Smooth muscle cell (in vitro differentiated cells): ENCODE measurements around the gene HOXB6. TPM values are rescaled to one million over a fixed set of nuclear protein-coding genes. Genes with fewer than 3 reads are reported as not detected.

ENCODE experiments used
- DNase-seq: peaks from one replicate; lab custom pipeline; 2025; ENCODE audit not compliant: unreplicated experiment; lab: John Stamatoyannopoulos, UW
- H2AFZ ChIP-seq: fragments of 200-600 bp; sonication (generic); 2 replicates; pipeline ENCODE4 v1.6.0; 2016; ENCODE audit warnings: antibody characterized with exemption, low read depth, mild to moderate bottlenecking
- H3F3A ChIP-seq: fragments of 200-600 bp; sonication (generic); 2 replicates; pipeline ENCODE4 v1.6.0; 2017; ENCODE audit warnings: antibody characterized with exemption, low read depth
- H3K27ac ChIP-seq: fragments of 200-600 bp; sonication (generic); 2 replicates; pipeline ENCODE4 v1.5.1; 2016; ENCODE audit warnings: low read depth, mild to moderate bottlenecking
- H3K27me3 ChIP-seq: fragments of 200-600 bp; sonication (generic); 2 replicates; pipeline ENCODE4 v1.6.1; 2016; ENCODE audit warnings: low read depth, mild to moderate bottlenecking
- H3K36me3 ChIP-seq: fragments of 200-600 bp; sonication (generic); 2 replicates; pipeline ENCODE4 v1.5.1; 2016; ENCODE audit warnings: low read depth
- H3K4me1 ChIP-seq: fragments of 200-600 bp; sonication (generic); 2 replicates; pipeline ENCODE4 v1.5.1; 2016; ENCODE audit warnings: low read depth
- H3K4me2 ChIP-seq: fragments of 200-600 bp; sonication (generic); 2 replicates; pipeline ENCODE4 v1.6.0; 2016; ENCODE audit warnings: mild to moderate bottlenecking
- H3K4me3 ChIP-seq: fragments of 200-600 bp; sonication (generic); 2 replicates; pipeline ENCODE4 v1.5.1; 2016; ENCODE audit warnings: mild to moderate bottlenecking
- H3K79me2 ChIP-seq: fragments of 200-600 bp; sonication (generic); 2 replicates; pipeline ENCODE4 v1.6.0; 2016; ENCODE audit warnings: low read depth, mild to moderate bottlenecking
- H3K9ac ChIP-seq: fragments of 200-600 bp; sonication (generic); 2 replicates; pipeline ENCODE4 v1.6.0; 2016; ENCODE audit warnings: low read depth
- H3K9me3 ChIP-seq: fragments of 200-600 bp; sonication (generic); replicated peaks from 2 replicates; pipeline ENCODE4 v1.5.1; 2016; ENCODE audit warnings: low read depth
- H4K20me1 ChIP-seq: fragments of 200-600 bp; sonication (generic); 2 replicates; pipeline ENCODE4 v1.6.0; 2016; ENCODE audit warnings: low read depth
- CTCF ChIP-seq: fragments of 200-600 bp; sonication (generic); IDR thresholded peaks from 2 replicates; pipeline ENCODE4 v1.5.1; 2017; ENCODE audit warnings: borderline replicate concordance, mild to moderate bottlenecking, antibody characterized with exemption; ENCODE audit not compliant: insufficient read depth, poor library complexity, severe bottlenecking
- WGBS: methylation state at CpG from one replicate; pipeline ENCODE4 v1.1.7; 2016; ENCODE audit warnings: low lambda C conversion rate; 5-methylcytosine and 5-hydroxymethylcytosine counted together
- polyA plus RNA-seq: library from polyadenylated mRNA; unstranded; fragments of >200 nt; fragmentation: Nextera tagmentation; extraction: Ambion mirVana; gene quantifications from 2 replicates; pipeline ENCODE4 v1.2.1, GENCODE V29; 2016
- total RNA-seq: library from RNA; depleted of rRNA; stranded (reverse); fragments of >200 nt; gene quantifications from 2 replicates; pipeline ENCODE4 v1.2.3, GENCODE V29; 2014

HOXB6 gene
- total and polyA plus RNA-seq, 2 experiments from 2014 or later, result 6.3 to 9.3 TPM

GRCh38 chr17:48633266-48633677, 28.5 kb upstream of the HOXB6 start:
- no peaks in the 10 kb centered on the region for H3K36me3 ChIP-seq
- no peaks in the 10 kb centered on the region for H3K4me1 ChIP-seq
- no peak overlapping the region for H3K9ac ChIP-seq
- peak overlapping the region; percentile 84 for H3K4me2 ChIP-seq
- TF ChIP-seq CTCF, result no peak
- no peak overlapping the region for H2AFZ ChIP-seq
- H4K20me1 ChIP-seq, result peaks cover 28% of the 10 kb centered on the region
- H3K4me3 ChIP-seq, result peak overlapping the region; percentile 38
- H3K9me3 ChIP-seq, result no peaks in the 10 kb centered on the region
- H3F3A ChIP-seq, result peaks cover 30% of the 10 kb centered on the region
- DNase-seq, result no peak
- H3K27ac ChIP-seq, result no peak overlapping the region
- peaks cover 55% of the 10 kb centered on the region for H3K27me3 ChIP-seq
- WGBS, result 45% methylated on average over 35 of the region's 35 CpGs
- peaks cover 13% of the 10 kb centered on the region for H3K79me2 ChIP-seq

GRCh38 chr17:48632579-48633265, 27.9 kb upstream of the HOXB6 start:
- Histone ChIP-seq H3K4me3 (no peak overlapping the region), H3K27me3 (peaks cover 60% of the 10 kb centered on the region), H3K79me2 (peaks cover 13% of the 10 kb centered on the region), H3K27ac (no peak overlapping the region), H3F3A (peaks cover 30% of the 10 kb centered on the region), H3K9me3 (no peaks in the 10 kb centered on the region), H2AFZ (no peak overlapping the region), H3K4me1 (no peaks in the 10 kb centered on the region), H3K4me2 (peak overlapping the region; percentile 84), H4K20me1 (peaks cover 28% of the 10 kb centered on the region), H3K36me3 (no peaks in the 10 kb centered on the region), H3K9ac (no peak overlapping the region)
- WGBS, result 87% methylated on average over 7 of the region's 7 CpGs
- DNase-seq, result no peak
- TF ChIP-seq CTCF, result no peak

GRCh38 chr17:48631693-48632578, 27.1 kb upstream of the HOXB6 start:
- peaks cover 22% of the 10 kb centered on the region for H3F3A ChIP-seq
- no peaks in the 10 kb centered on the region for H3K36me3 ChIP-seq
- 63% methylated on average over 7 of the region's 7 CpGs for WGBS
- peaks cover 13% of the 10 kb centered on the region for H3K79me2 ChIP-seq
- no peak for TF ChIP-seq CTCF
- DNase-seq, result no peak
- H3K27me3 ChIP-seq, result peaks cover 68% of the 10 kb centered on the region
- no peak overlapping the region for H3K4me2 ChIP-seq
- H3K4me3 ChIP-seq, result no peak overlapping the region
- H3K9me3 ChIP-seq, result no peaks in the 10 kb centered on the region
- H4K20me1 ChIP-seq, result peaks cover 22% of the 10 kb centered on the region
- H3K27ac ChIP-seq, result no peak overlapping the region
- H3K9ac ChIP-seq, result no peak overlapping the region
- no peaks in the 10 kb centered on the region for H3K4me1 ChIP-seq
- no peak overlapping the region for H2AFZ ChIP-seq
